OCI-LY1 (cell line): Measurements from ENCODE around the gene B9D1.

Source experiments
- CTCF ChIP-seq: fragments of 200-600 bp; sonication (generic), shearing (Covaris generic); IDR thresholded peaks from 2 replicates; pipeline ENCODE4 v1.5.1; 2017; ENCODE audit warnings: mild to moderate bottlenecking, antibody characterized with exemption, low read length, moderate library complexity, mixed read lengths
- EZH2 ChIP-seq: fragments of 200-600 bp; sonication (generic), shearing (Covaris generic); IDR thresholded peaks from 2 replicates; pipeline ENCODE4 v1.8.0; 2017; ENCODE audit warnings: borderline replicate concordance, mixed run types, mild to moderate bottlenecking, antibody characterized with exemption, low read length, moderate library complexity, mixed read lengths

GRCh38 chr17:19301973-19302372 is 60.5 kb downstream of the B9D1 start:
- no peak for TF ChIP-seq CTCF
- no peak for TF ChIP-seq EZH2
